Gastroesophageal sphincter (tissue), 3 donors: ENCODE data around the gene GALNT2.

Experiments used
- POLR2A ChIP-seq, 2 donors: fragments of 450-650 bp; IDR thresholded peaks; one replicate each; pipeline ENCODE4 v1.6.1; 2017; ENCODE audit warnings: antibody characterized with exemption in 2 of 2, mild to moderate bottlenecking in 2 of 2, moderate library complexity in 1 of 2
- TF ChIP-seq, protein P1 (sequence below), 4 experiments: fragments of 200-600 bp in 2 of 4; fragments of 450-650 bp in 2 of 4; sonication (generic) in 1 of 4; IDR thresholded peaks; one replicate each; pipeline ENCODE4 v1.5.1; 2017 to 2019; ENCODE audit warnings: antibody characterized with exemption in 4 of 4, mild to moderate bottlenecking in 2 of 4, moderate library complexity in 2 of 4

DNA sequence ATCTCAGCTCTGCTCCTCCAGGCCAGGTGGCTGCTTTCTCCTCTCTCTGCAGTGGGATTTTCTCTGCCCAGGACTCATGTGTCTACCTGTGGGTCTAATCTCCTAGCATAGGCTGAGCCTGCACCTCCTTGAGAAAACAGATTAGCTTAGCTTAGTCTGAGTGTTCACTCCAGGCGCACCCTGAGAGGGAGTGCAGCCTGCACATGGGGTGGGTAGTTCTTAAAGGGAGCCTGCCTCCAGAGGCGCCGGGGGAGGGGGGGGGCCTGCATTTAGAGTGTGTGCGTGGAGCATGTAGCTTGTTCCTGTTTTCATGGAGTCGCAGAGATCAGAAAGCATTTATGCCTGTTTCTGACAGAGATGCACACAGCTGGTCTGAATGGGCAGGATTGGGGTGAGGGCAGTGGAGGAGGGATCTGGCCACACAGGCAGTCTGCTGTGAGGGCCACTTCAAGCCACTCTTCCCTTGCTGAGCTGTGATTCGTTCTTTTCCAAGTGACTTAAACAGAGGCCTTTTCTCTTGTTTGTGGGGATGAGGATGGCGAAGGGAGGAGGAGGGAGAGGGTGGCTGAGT is 45.2 kb downstream of the GALNT2 start:
- no peak for TF ChIP-seq POLR2A (IDR thresholded peaks at IDR 0.05)
- TF ChIP-seq, protein P1, sequence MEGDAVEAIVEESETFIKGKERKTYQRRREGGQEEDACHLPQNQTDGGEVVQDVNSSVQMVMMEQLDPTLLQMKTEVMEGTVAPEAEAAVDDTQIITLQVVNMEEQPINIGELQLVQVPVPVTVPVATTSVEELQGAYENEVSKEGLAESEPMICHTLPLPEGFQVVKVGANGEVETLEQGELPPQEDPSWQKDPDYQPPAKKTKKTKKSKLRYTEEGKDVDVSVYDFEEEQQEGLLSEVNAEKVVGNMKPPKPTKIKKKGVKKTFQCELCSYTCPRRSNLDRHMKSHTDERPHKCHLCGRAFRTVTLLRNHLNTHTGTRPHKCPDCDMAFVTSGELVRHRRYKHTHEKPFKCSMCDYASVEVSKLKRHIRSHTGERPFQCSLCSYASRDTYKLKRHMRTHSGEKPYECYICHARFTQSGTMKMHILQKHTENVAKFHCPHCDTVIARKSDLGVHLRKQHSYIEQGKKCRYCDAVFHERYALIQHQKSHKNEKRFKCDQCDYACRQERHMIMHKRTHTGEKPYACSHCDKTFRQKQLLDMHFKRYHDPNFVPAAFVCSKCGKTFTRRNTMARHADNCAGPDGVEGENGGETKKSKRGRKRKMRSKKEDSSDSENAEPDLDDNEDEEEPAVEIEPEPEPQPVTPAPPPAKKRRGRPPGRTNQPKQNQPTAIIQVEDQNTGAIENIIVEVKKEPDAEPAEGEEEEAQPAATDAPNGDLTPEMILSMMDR (IDR thresholded peaks at IDR 0.05), result no peak
